ENCODE results near the gene A3GALT2.

A3GALT2 gene

GRCh38 chr1:33329600-33330305, 8.9 kb upstream of the A3GALT2 start:
- no peak for TF ChIP-seq CTCF (conservative IDR thresholded peaks at IDR 0.05; ENCODE audit: low read depth, low read length)
- no peak overlapping the region for H3K4me3 ChIP-seq (ENCODE audit: low read depth, low read length)
- DNase-seq (ENCODE audit: low read depth) = no peak

- DNase-seq (ENCODE audit: low read depth) = peak; percentile 8
- TF ChIP-seq CTCF (conservative IDR thresholded peaks at IDR 0.05; ENCODE audit: low read depth, low read length) = no peak
- H3K4me3 ChIP-seq (ENCODE audit: low read depth, low read length) = no peak overlapping the region
These were observed 7.9 kb upstream of the A3GALT2 start for GRCh38 chr1:33328817-33329216.

GRCh38 chr1:33327587-33328325, 6.9 kb upstream of the A3GALT2 start:
- no peak overlapping the region for H3K4me3 ChIP-seq (ENCODE audit: low read depth, low read length)
- TF ChIP-seq CTCF (conservative IDR thresholded peaks at IDR 0.05; ENCODE audit: low read depth, low read length) = peak; percentile 12
- peak; percentile 99 for DNase-seq (ENCODE audit: low read depth)

- no peak for TF ChIP-seq CTCF (conservative IDR thresholded peaks at IDR 0.05; ENCODE audit: low read depth, low read length)
- DNase-seq (ENCODE audit: low read depth) = no peak
- H3K4me3 ChIP-seq (ENCODE audit: low read depth, low read length) = no peak overlapping the region
These were observed 5.9 kb upstream of the A3GALT2 start for GRCh38 chr1:33326785-33327184.

- H3K4me3 ChIP-seq (ENCODE audit: low read depth, low read length) = no peak overlapping the region
- TF ChIP-seq CTCF (conservative IDR thresholded peaks at IDR 0.05; ENCODE audit: low read depth, low read length) = no peak
- no peak for DNase-seq (ENCODE audit: low read depth)
These were observed 4.0 kb upstream of the A3GALT2 start for GRCh38 chr1:33324677-33325575.

GRCh38 chr1:33323663-33324477, 3.0 kb upstream of the A3GALT2 start:
- TF ChIP-seq CTCF (conservative IDR thresholded peaks at IDR 0.05; ENCODE audit: low read depth, low read length) = no peak
- H3K4me3 ChIP-seq (ENCODE audit: low read depth, low read length) = no peak overlapping the region
- DNase-seq (ENCODE audit: low read depth) = no peak

Measured in choroid plexus epithelial cell (primary cell).